K562 (cell line): ENCODE measurements around the gene KRT34. TPM values are rescaled to one million over a fixed set of nuclear protein-coding genes. Genes with fewer than 3 reads are reported as not detected.

Source experiments
- ATAC-seq: fragments of 200-7000 bp; cut with Tn5 transposase; 3 replicates; pipeline ENCODE4 v1.9.1; 2020; ENCODE audit warnings: moderate library complexity
- BruUV-seq: library from RNA; stranded (reverse); fragments of 400-500 nt; replicated peaks from 2 replicates; lab custom pipeline; 2021; lab: Mats Ljungman, UMichigan
- CTCF ChIA-PET: fragments of 300-600 bp; formaldehyde crosslinking; extraction: SDS; loops from one replicate; lab custom pipeline; 2021; ENCODE audit warnings: low intra/inter-chr PET ratio; lab: Yijun Ruan, JAX
- POLR2A ChIA-PET: fragments of 300-600, 350-650 bp; sonication (Branson Sonifier 250); formaldehyde crosslinking; extraction: SDS; loops from one replicate; lab custom pipeline; 2021; ENCODE audit warnings: antibody characterized with exemption, inconsistent platforms; lab: Yijun Ruan, JAX
- DNase-seq, 4 experiments: peaks; one replicate each; pipeline versions ENCODE4 v3.0.0 to v3.0.0-alpha.2; 2011 to 2018; ENCODE audit warnings: low spot score in 3 of 4, mixed read lengths in 3 of 4; ENCODE audit errors: extremely low read depth in 1 of 4
- FAIRE-seq: peaks from 2 replicates; lab custom pipeline; 2011; peaks lifted over from hg19 to GRCh38; lab: Jason Lieb, UNC
- H2AFZ ChIP-seq: 2 replicates; pipeline ENCODE4 v1.6.0; 2011; ENCODE audit warnings: low read depth, low read length, control low read depth, inconsistent platforms
- H3K27ac ChIP-seq: fragments of 200-600 bp; 3 replicates; pipeline ENCODE4 v1.8.0; 2011; ENCODE audit warnings: low read depth, mild to moderate bottlenecking, control low read depth, inconsistent platforms, low read length, moderate library complexity, mixed read lengths; ENCODE audit errors: extremely low read depth
- H3K27me3 ChIP-seq, 2 experiments: fragments of 300-600 bp in 1 of 2; 2 replicates in 1 of 2; 3 replicates in 1 of 2; pipeline versions ENCODE4 v1.6.0 to v1.8.0; 2011; ENCODE audit warnings: inconsistent platforms in 2 of 2, low read length in 2 of 2, mild to moderate bottlenecking in 1 of 2, mixed read lengths in 1 of 2, moderate library complexity in 1 of 2; ENCODE audit not compliant: control insufficient read depth in 2 of 2, insufficient read depth in 2 of 2
- H3K36me3 ChIP-seq: fragments of 300-600 bp; 3 replicates; pipeline ENCODE4 v1.8.0; 2011; ENCODE audit warnings: mild to moderate bottlenecking, low read length, inconsistent platforms; ENCODE audit not compliant: control insufficient read depth, insufficient read depth
- H3K4me1 ChIP-seq, 2 experiments: fragments of 200-600 bp in 1 of 2; replicated peaks in 1 of 2; 2 replicates in 1 of 2; 3 replicates in 1 of 2; pipeline versions ENCODE4 v1.5.1 to v1.8.0; 2011; ENCODE audit warnings: inconsistent platforms in 2 of 2, low read length in 2 of 2, mild to moderate bottlenecking in 1 of 2, mixed read lengths in 1 of 2, moderate library complexity in 1 of 2; ENCODE audit not compliant: control insufficient read depth in 2 of 2, insufficient read depth in 2 of 2
- H3K4me2 ChIP-seq: 2 replicates; pipeline ENCODE4 v1.6.1; 2011; ENCODE audit warnings: low read length, control low read depth, inconsistent platforms, mixed read lengths; ENCODE audit not compliant: insufficient read depth
- H3K4me3 ChIP-seq: fragments of 200-600 bp; sonication (generic), shearing (Covaris generic); 2 replicates; pipeline ENCODE4 v1.5.1; 2016; ENCODE audit warnings: control low read depth, inconsistent platforms
- H3K79me2 ChIP-seq: fragments of 200-600 bp; 3 replicates; pipeline ENCODE4 v1.8.0; 2011; ENCODE audit warnings: low read length, inconsistent platforms; ENCODE audit not compliant: control insufficient read depth, insufficient read depth
- H3K9ac ChIP-seq, 2 experiments: 2 replicates each; pipeline versions ENCODE4 v1.6.0 to v1.6.1; 2011; ENCODE audit warnings: low read depth in 2 of 2, low read length in 2 of 2, control low read depth in 1 of 2, inconsistent platforms in 1 of 2, mild to moderate bottlenecking in 1 of 2, mixed read lengths in 1 of 2; ENCODE audit not compliant: insufficient read depth in 1 of 2
- H3K9me1 ChIP-seq: one replicate; pipeline ENCODE4 v1.6.0; 2011; ENCODE audit warnings: inconsistent platforms, mild to moderate bottlenecking, low read length, moderate library complexity; ENCODE audit not compliant: control insufficient read depth, insufficient read depth
- H3K9me3 ChIP-seq: replicated peaks from 2 replicates; pipeline ENCODE4 v1.5.1; 2011; ENCODE audit warnings: low read depth, low read length, inconsistent platforms; ENCODE audit not compliant: control insufficient read depth, insufficient read depth
- H4K20me1 ChIP-seq: replicated peaks from 2 replicates; pipeline ENCODE4 v1.6.1; 2011; ENCODE audit warnings: low read length, inconsistent platforms, mixed read lengths; ENCODE audit not compliant: control insufficient read depth, insufficient read depth
- ZBTB40 ChIP-seq, 2 experiments: fragments of 450-650 bp in 1 of 2; sonication (generic) in 1 of 2; formaldehyde crosslinking in 1 of 2; IDR thresholded peaks; 2 replicates each; pipeline versions ENCODE4 v1.7.1 to v1.9.0; 2016 to 2022; ENCODE audit warnings: inconsistent platforms in 1 of 2, mild to moderate bottlenecking in 1 of 2, missing genetic modification reagents in 1 of 2
- ZFP1 ChIP-seq: fragments of 450-650 bp; formaldehyde crosslinking; IDR thresholded peaks from 2 replicates; pipeline ENCODE4 v1.4.0; 2020; ENCODE audit warnings: mild to moderate bottlenecking, mixed read lengths
- WGBS: fragments of 100-300 bp; shearing (Covaris generic); methylation state at CpG from one replicate; pipeline ENCODE4 v1.1.6; 2016; ENCODE audit warnings: low coverage, mixed read lengths; ENCODE audit not compliant: insufficient coverage; ENCODE audit errors: missing lambda C conversion rate; 5-methylcytosine and 5-hydroxymethylcytosine counted together
- in situ Hi-C: fragments of 300-500 bp; cut with MboI; formaldehyde crosslinking; loops from 4 replicates; pipeline ENCODE4 v1.15.0; 2018; ENCODE audit warnings: inconsistent platforms, mixed read lengths
- intact Hi-C: fragments of 100-400 bp; cut with micrococcal nuclease; formaldehyde crosslinking; loops from 2 replicates; pipeline ENCODE4 v1.14.2; 2022
- polyA plus RNA-seq, 8 experiments: library from polyadenylated mRNA; depleted of rRNA in 4 of 8; stranded (reverse) in 5 of 8; unstranded in 3 of 8; fragments of >200 nt; fragmentation: Nextera tagmentation in 2 of 8; fragmentation: Illumina TruSeq in 1 of 8; extraction: Ambion mirVana in 2 of 8; extraction: Trizol in 1 of 8; gene quantifications; 2 replicates each; pipeline versions ENCODE4 v1.2.1 to v1.2.3, GENCODE V29; 2011 to 2014; ENCODE audit warnings: inconsistent platforms in 1 of 8, missing spikeins in 1 of 8
- total RNA-seq, 7 experiments: library from RNA; depleted of rRNA in 6 of 7; stranded (reverse); fragments of >200 nt in 6 of 7; fragmentation: Illumina TruSeq in 2 of 7; extraction: Trizol in 2 of 7; gene quantifications; 2 replicates each; pipeline versions ENCODE4 v1.2.1 to v1.2.3, GENCODE V29; 2011 to 2021; ENCODE audit warnings: low replicate concordance in 1 of 7

The KRT34 gene
- total and polyA plus RNA-seq, 9 of the 15 experiments (the other 6 are each of a cell fraction or from before 2014, with no cell fraction given): not detected

GRCh38 chr17:41411072-41411840, 29.1 kb upstream of the KRT34 start:
- Histone ChIP-seq H3K9me3 (no peaks in the 10 kb centered on the region), H3K4me2 (no peak overlapping the region), H3K4me3 (no peak overlapping the region), H3K9ac (no peak overlapping the region), H3K27me3 (peaks cover 14 to 39% of the 10 kb centered on the region in 2 experiments; a peak in 3 of 5 replicates), H4K20me1 (no peaks in the 10 kb centered on the region), H2AFZ (no peak overlapping the region), H3K4me1 (no peaks in the 10 kb centered on the region), H3K36me3 (no peaks in the 10 kb centered on the region), H3K79me2 (no peaks in the 10 kb centered on the region), H3K9me1 (no peaks in the 10 kb centered on the region), H3K27ac (no peak overlapping the region)
- BruUV-seq: no TSS peak
- ATAC-seq: no peak
- TF ChIP-seq ZBTB40 (IDR thresholded peaks at IDR 0.05): peak; percentile 86
- TF ChIP-seq ZBTB40 (CRISPR knock-in tag; IDR thresholded peaks at IDR 0.05): no peak
- TF ChIP-seq ZFP1 (CRISPR knock-in tag): no peak
- no peak for FAIRE-seq
- no peak for DNase-seq
- CTCF ChIA-PET: no interaction called here
- POLR2A ChIA-PET: interaction anchor here (0.6 kb wide), 2 partner anchors 13 to 228 kb away, joined by 3 read pairs; partner anchors contain the start of gene KRT37
- intact Hi-C loops (no loop called here), in situ Hi-C loops (no loop called here)
- WGBS: 0% methylated on average over 20 of the region's 20 CpGs
